Muscle layer of duodenum (tissue), 2 donors: ENCODE results near the gene SUGP2.

Source experiments
- H3K27ac ChIP-seq: one replicate; pipeline ENCODE4 v1.7.0; 2013; ENCODE audit warnings: mild to moderate bottlenecking, low read length
- H3K27me3 ChIP-seq: one replicate; pipeline ENCODE4 v1.7.0; 2013; ENCODE audit warnings: low read depth, mild to moderate bottlenecking, control low read depth, low read length
- H3K36me3 ChIP-seq, 2 donors: one replicate each; pipeline ENCODE4 v1.7.0; 2013; ENCODE audit warnings: low read length in 2 of 2, control low read depth in 1 of 2, mild to moderate bottlenecking in 1 of 2; ENCODE audit not compliant: insufficient read depth in 2 of 2, control insufficient read depth in 1 of 2
- H3K4me1 ChIP-seq, 2 donors: one replicate each; pipeline ENCODE4 v1.7.0; 2013; ENCODE audit warnings: low read length in 2 of 2, mild to moderate bottlenecking in 2 of 2, control low read depth in 1 of 2, moderate library complexity in 1 of 2; ENCODE audit not compliant: insufficient read depth in 2 of 2, control insufficient read depth in 1 of 2
- H3K4me3 ChIP-seq, 2 donors: one replicate each; pipeline ENCODE4 v1.7.0; 2013; ENCODE audit warnings: low read length in 2 of 2, low read depth in 1 of 2, mild to moderate bottlenecking in 1 of 2
- H3K9me3 ChIP-seq, 2 donors: one replicate each; pipeline ENCODE4 v1.7.0; 2013; ENCODE audit warnings: low read length in 2 of 2, control low read depth in 1 of 2, mild to moderate bottlenecking in 1 of 2; ENCODE audit not compliant: control insufficient read depth in 1 of 2
- donor health status: healthy.

The SUGP2 gene

DNA sequence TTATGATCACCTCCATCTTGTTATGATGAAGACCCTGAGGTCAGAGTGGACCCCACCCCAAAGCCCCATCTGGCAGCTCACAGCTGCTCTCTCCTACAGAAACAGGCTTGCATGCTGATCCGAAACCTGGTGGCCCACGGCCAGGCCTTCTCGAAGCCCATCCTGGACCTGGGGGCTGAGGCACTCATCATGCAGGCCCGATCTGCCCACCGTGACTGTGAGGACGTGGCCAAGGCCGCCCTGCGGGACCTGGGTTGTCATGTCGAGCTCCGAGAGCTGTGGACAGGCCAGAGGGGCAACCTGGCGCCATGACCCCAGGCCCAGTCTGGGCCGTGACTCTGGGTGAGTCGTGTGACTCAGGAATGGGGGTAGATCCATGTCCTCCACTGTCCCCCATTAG is 24.0 kb upstream of the SUGP2 start:
- no peaks in the 10 kb centered on the region for H3K4me1 ChIP-seq
- peaks cover 18 to 49% of the 10 kb centered on the region in 2 donors for H3K36me3 ChIP-seq
- no peak overlapping the region for H3K4me3 ChIP-seq
- H3K9me3 ChIP-seq: no peaks in the 10 kb centered on the region
- H3K27me3 ChIP-seq: no peaks in the 10 kb centered on the region
- H3K27ac ChIP-seq: no peak overlapping the region

GRCh38 chr19:19056636-19057275 is 23.4 kb upstream of the SUGP2 start:
- no peak overlapping the region for H3K4me3 ChIP-seq
- H3K36me3 ChIP-seq: peaks cover 24 to 54% of the 10 kb centered on the region in 2 donors
- no peaks in the 10 kb centered on the region for H3K27me3 ChIP-seq
- no peaks in the 10 kb centered on the region for H3K4me1 ChIP-seq
- no peaks in the 10 kb centered on the region for H3K9me3 ChIP-seq
- H3K27ac ChIP-seq: no peak overlapping the region

GRCh38 chr19:19055701-19056100 is 22.4 kb upstream of the SUGP2 start:
- no peak overlapping the region for H3K4me3 ChIP-seq

GRCh38 chr19:19054939-19055440 is 21.7 kb upstream of the SUGP2 start:
- H3K27ac ChIP-seq: no peak overlapping the region
- no peaks in the 10 kb centered on the region for H3K4me1 ChIP-seq
- H3K4me3 ChIP-seq: no peak overlapping the region
- no peaks in the 10 kb centered on the region for H3K27me3 ChIP-seq
- H3K36me3 ChIP-seq: peaks cover 27 to 67% of the 10 kb centered on the region in 2 donors
- no peaks in the 10 kb centered on the region for H3K9me3 ChIP-seq

More at GRCh38 chr19:19055701-19056100, 22.4 kb upstream of the SUGP2 start:
- Histone ChIP-seq H3K4me1 (no peaks in the 10 kb centered on the region), H3K36me3 (peaks cover 27 to 63% of the 10 kb centered on the region in 2 donors), H3K27ac (no peak overlapping the region), H3K27me3 (no peaks in the 10 kb centered on the region), H3K9me3 (no peaks in the 10 kb centered on the region)

- peaks cover 27 to 69% of the 10 kb centered on the region in 2 donors for H3K36me3 ChIP-seq
Measured at GRCh38 chr19:19054315-19054938, 21.1 kb upstream of the SUGP2 start.

DNA sequence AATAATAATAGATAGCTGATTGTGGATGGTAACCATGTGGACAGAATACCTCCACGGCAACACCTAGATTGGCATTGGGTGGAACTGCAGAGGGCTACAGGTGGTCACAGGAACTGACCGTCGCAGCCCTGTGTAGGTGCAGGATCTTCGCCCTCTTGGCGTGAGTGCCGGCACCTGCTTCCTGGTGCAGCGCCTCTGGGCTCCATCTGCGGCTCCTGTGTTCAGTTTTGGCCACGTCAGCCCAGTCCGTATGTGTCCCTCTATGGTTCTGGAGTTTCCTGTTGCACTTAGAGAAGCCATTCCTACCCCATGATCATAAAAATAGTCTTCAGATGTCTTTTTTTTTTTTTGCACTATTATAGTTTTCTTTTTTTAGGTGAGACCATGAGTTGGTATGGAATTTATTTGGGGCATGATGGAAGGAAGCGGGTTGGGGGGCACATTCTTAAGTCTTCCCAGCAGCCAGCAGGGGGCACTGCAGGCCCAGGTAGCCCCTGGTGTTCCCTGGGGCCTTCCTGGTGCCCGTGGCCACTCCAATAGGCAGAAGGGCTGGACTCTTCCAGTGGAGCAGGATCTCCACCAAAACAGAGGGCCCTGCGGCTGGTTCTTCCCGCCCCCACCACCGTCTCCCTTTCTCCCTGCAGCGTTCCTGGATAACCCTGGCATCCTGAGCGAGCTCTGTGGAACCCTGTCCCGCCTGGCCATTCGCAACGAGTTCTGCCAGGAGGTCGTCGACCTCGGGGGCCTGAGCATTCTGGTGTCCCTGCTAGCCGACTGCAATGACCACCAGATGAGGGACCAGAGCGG is 20.4 kb upstream of the SUGP2 start:
- Histone ChIP-seq H3K4me3 (no peak overlapping the region), H3K36me3 (peaks cover 27 to 71% of the 10 kb centered on the region in 2 donors), H3K9me3 (no peaks in the 10 kb centered on the region), H3K4me1 (no peaks in the 10 kb centered on the region), H3K27ac (no peak overlapping the region), H3K27me3 (no peaks in the 10 kb centered on the region)

More at GRCh38 chr19:19054315-19054938, 21.1 kb upstream of the SUGP2 start:
- H3K4me3 ChIP-seq: no peak overlapping the region
- H3K9me3 ChIP-seq: no peaks in the 10 kb centered on the region
- H3K27ac ChIP-seq: no peak overlapping the region
- no peaks in the 10 kb centered on the region for H3K27me3 ChIP-seq
- H3K4me1 ChIP-seq: no peaks in the 10 kb centered on the region

- H3K4me3 ChIP-seq: no peak overlapping the region
- H3K9me3 ChIP-seq: no peaks in the 10 kb centered on the region
- H3K36me3 ChIP-seq: peaks cover 27 to 65% of the 10 kb centered on the region in 2 donors
- H3K27me3 ChIP-seq: no peaks in the 10 kb centered on the region
- no peaks in the 10 kb centered on the region for H3K4me1 ChIP-seq
- H3K27ac ChIP-seq: no peak overlapping the region
Measured at GRCh38 chr19:19052921-19053320, 19.6 kb upstream of the SUGP2 start.

GRCh38 chr19:19051478-19052213 is 18.3 kb upstream of the SUGP2 start:
- Histone ChIP-seq H3K36me3 (peaks cover 23 to 52% of the 10 kb centered on the region in 2 donors), H3K27ac (no peak overlapping the region)

GRCh38 chr19:19050731-19051130 is 17.4 kb upstream of the SUGP2 start:
- no peaks in the 10 kb centered on the region for H3K4me1 ChIP-seq
- peaks cover 23 to 44% of the 10 kb centered on the region in 2 donors for H3K36me3 ChIP-seq
- H3K4me3 ChIP-seq: no peak overlapping the region

More at GRCh38 chr19:19051478-19052213, 18.3 kb upstream of the SUGP2 start:
- H3K4me1 ChIP-seq: no peaks in the 10 kb centered on the region
- no peaks in the 10 kb centered on the region for H3K27me3 ChIP-seq
- H3K9me3 ChIP-seq: no peaks in the 10 kb centered on the region
- no peak overlapping the region for H3K4me3 ChIP-seq

GRCh38 chr19:19050104-19050503 is 16.8 kb upstream of the SUGP2 start:
- no peak overlapping the region for H3K4me3 ChIP-seq
- no peaks in the 10 kb centered on the region for H3K27me3 ChIP-seq
- peaks cover 18 to 37% of the 10 kb centered on the region in 2 donors for H3K36me3 ChIP-seq
- no peak overlapping the region for H3K27ac ChIP-seq
- no peaks in the 10 kb centered on the region for H3K4me1 ChIP-seq
- H3K9me3 ChIP-seq: no peaks in the 10 kb centered on the region

More at GRCh38 chr19:19050731-19051130, 17.4 kb upstream of the SUGP2 start:
- no peaks in the 10 kb centered on the region for H3K27me3 ChIP-seq
- H3K9me3 ChIP-seq: no peaks in the 10 kb centered on the region
- H3K27ac ChIP-seq: no peak overlapping the region
